NCI-H345 (cell line): Measurements from ENCODE around the gene EFCC1.
A peak's percentile ranks its signal among the peaks of the same experiment; 100 is the strongest.

Experiments used
- DNase-seq: peaks from one replicate; lab custom pipeline; 2025; lab: John Stamatoyannopoulos, UW

EFCC1 gene

GRCh38 chr3:129032716-129033115, 31.6 kb downstream of the EFCC1 start:
- DNase-seq, result no peak

DNA sequence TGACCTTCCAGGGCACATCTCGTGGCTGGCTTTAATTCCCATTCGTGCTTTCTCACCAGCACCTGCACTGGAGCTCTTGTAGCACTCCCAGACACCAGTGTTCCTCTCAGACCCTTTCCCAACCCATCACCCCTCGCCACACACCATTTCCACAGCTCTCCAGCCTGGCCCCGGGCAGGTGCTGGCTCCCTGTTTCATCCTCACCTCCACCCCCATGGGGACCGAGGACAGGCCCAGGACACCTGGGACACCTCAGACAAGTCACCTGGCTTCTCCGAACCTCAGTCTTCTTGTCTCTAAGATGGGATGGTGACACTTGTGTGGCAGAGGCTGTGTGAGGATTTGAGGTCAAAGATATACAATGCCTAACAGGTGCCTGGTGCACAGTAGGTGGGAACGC, 32.0 kb downstream of the EFCC1 start:
- DNase-seq, result no peak

- no peak for DNase-seq
These were observed 32.7 kb downstream of the EFCC1 start for GRCh38 chr3:129033633-129034321.

GRCh38 chr3:129034642-129035041, 33.5 kb downstream of the EFCC1 start:
- no peak for DNase-seq

GRCh38 chr3:129035360-129036221, 34.5 kb downstream of the EFCC1 start:
- no peak for DNase-seq

GRCh38 chr3:129036222-129037092, 35.4 kb downstream of the EFCC1 start:
- DNase-seq, result no peak

DNA sequence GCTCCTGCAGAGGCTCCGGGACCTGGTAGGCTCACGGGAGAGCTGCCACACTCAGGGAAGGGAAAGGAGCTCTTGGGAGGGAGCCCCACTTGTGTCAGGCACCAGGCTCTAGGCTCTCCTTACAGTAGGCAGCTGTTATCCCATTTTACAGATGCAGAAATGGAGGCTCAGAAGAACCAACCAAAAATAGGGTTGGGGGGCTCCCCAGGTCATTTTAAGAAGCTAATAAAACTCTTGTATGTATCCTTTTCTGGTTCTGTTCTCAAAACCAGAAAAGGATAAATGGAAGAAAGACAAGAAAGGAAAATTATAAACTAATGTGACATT, 36.0 kb downstream of the EFCC1 start:
- no peak for DNase-seq

- DNase-seq, result no peak
These were observed 37.2 kb downstream of the EFCC1 start for GRCh38 chr3:129038121-129038855.

GRCh38 chr3:129039271-129040038, 38.4 kb downstream of the EFCC1 start:
- peak; percentile 90 for DNase-seq

- DNase-seq, result no peak
These were observed 38.9 kb downstream of the EFCC1 start for GRCh38 chr3:129040039-129040336.

DNA sequence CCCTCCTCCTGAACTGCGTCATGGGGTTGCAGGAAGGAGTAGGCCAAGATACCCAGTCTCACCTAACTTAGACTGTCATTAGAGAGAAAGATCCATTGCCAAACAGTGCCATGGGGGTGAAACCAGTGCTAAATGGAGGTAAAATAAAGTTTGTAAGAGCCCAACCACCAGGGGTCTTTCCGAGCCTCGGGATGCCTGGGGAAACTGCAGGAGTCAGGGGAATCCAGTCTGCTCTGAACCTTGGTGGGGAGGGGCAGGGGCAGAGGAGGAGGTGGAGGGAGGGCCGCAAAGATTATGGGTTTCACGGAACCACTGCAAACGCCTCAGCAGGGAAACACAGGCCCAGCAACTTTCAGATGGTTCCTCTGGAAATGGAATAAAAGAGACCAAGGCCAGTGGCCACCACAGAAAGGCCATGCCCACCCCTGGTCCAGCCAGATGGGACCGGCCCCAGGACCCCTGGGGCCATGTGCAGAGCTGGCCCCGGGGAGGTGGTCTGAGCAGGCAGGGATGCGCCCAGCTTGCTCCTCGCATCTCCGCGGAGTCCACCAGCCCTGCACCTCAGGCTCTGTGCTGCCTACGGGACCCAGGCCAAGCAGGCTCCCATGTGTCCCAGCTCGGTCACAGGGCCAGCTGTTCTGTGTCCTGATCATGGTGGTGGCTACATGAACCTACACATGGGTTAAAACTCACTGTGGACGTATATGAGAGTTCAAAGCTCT, 39.6 kb downstream of the EFCC1 start:
- no peak for DNase-seq

DNA sequence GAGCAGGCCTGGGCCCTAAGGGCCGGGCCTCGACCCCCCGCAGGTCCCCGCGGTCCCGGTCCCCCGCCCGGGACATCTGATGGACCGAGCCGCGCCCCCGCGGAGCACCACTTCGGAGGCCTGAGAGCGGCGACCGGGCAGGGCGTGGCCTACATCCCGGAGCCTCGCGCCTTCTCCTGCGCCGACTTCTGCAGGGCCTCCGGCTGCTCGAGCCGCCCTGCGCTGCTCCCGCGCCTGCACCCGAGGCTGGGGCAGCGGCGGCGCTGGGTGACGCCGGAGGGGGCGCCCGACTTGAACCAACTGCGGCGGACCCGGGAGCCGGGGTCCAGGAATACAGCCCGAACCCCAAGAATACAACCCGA, 44.6 kb downstream of the EFCC1 start:
- no peak for DNase-seq

- no peak for DNase-seq
These were observed 45.1 kb downstream of the EFCC1 start for GRCh38 chr3:129046037-129046731.

GRCh38 chr3:129046732-129047552, 45.8 kb downstream of the EFCC1 start:
- no peak for DNase-seq

DNA sequence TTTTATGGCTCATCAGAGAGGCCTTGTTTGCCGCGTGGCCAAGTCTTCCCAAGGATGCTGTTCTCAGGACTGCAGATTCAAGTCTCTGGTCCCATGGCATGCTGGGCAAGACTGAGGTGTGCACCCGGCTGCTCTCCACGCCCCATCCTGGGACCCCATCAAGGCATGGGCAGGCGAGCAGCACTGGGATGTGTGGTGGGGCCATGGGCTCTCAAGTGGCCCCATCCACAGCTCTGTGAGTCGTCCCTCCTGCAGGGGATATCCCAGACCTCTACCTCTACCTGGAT, 46.4 kb downstream of the EFCC1 start:
- DNase-seq, result no peak

DNA sequence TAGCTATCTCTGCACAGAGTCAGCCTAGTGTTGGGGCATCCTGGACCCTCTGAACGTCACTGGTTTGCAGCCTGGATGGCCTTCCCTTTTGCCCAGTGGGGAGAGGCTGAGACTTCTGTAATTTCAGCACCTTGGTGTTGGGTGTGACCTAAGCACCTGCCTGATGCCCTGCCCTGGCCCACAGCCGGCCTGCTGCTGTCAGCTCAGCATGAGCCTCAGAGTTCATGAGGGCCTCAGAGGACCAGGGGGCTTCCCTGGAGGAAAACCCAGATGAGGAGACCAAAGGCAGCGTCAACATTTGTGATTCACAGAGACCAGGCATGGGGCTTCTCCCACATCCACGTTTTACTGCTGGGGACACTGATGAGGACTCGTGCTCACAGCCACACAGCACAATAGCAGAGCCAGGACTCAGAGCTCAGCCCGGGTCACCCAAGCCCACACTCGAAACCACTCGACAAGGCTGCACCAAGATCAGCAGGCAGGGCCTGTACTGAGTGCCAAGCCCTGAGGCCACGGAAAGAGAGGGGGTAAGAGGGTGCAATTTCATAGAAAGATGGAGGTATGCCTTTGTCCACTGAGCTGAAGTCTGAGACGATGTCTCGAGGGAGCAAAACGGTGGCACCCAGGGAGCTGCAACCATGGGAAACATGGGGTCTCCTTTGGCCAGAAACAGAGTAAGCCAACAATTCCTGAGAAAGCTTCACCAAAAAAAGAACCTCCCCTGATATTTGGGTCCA, 49.6 kb downstream of the EFCC1 start:
- DNase-seq, result no peak

DNA sequence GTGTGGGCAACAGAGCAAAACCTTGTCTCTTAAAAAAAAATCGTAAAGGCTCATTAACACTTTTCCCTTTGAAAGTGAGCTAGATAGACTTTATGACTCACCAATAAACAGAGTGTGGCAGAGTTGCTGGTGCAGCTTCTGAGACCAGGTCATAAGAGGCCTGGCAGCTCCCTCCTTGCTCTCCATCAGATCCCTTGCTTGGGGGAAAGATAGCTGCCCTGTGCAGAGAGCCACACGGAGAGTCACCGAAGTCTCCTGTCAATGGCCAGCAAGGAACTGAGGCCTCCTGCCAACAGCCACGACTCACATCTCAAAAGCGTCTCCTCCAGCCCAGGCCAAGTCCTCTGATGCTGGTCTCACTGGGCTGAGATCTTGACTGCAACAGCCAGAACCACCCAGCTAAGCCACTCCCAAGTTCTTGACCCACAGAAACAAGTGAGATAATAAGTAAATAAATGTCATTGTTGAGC, 50.8 kb downstream of the EFCC1 start:
- no peak for DNase-seq

GRCh38 chr3:129052675-129053074, 51.6 kb downstream of the EFCC1 start:
- DNase-seq, result peak; percentile 0
